Endothelial cell of hepatic sinusoid (primary cell): ENCODE data around the gene ANXA3.

ENCODE experiments used
- in situ Hi-C: cut with HindIII; loops from 2 replicates; pipeline ENCODE4 v1.10.0; 2017; ENCODE audit warnings: low sequenced_read_pairs

Gene ANXA3

GRCh38 chr4:78608684-78609083 lies 57.1 kb downstream of the ANXA3 start:
- in situ Hi-C loops = loop anchor here (25.0 kb wide), 1 partner anchor 254 kb away; no protein-coding TSS in a partner anchor

- in situ Hi-C loops = loop anchor here (25.0 kb wide), 1 partner anchor 253 kb away; no protein-coding TSS in a partner anchor
Measured at GRCh38 chr4:78609580-78609979, 58.0 kb downstream of the ANXA3 start.

GRCh38 chr4:78610546-78611214 lies 59.1 kb downstream of the ANXA3 start:
- in situ Hi-C loops = loop anchor here (25.0 kb wide), 1 partner anchor 252 kb away; no protein-coding TSS in a partner anchor

GRCh38 chr4:78611215-78611558 lies 59.6 kb downstream of the ANXA3 start:
- in situ Hi-C loops = loop anchor here (25.0 kb wide), 1 partner anchor 251 kb away; no protein-coding TSS in a partner anchor

- in situ Hi-C loops = loop anchor here (25.0 kb wide), 1 partner anchor 250 kb away; no protein-coding TSS in a partner anchor
Measured at GRCh38 chr4:78612398-78613178, 61.0 kb downstream of the ANXA3 start.

GRCh38 chr4:78613522-78614321 lies 62.2 kb downstream of the ANXA3 start:
- in situ Hi-C loops = loop anchor here (25.0 kb wide), 1 partner anchor 249 kb away; no protein-coding TSS in a partner anchor

- in situ Hi-C loops = loop anchor here (25.0 kb wide), 1 partner anchor 246 kb away; no protein-coding TSS in a partner anchor
Measured at GRCh38 chr4:78616046-78616498, 64.5 kb downstream of the ANXA3 start.

GRCh38 chr4:78618436-78618835 lies 66.9 kb downstream of the ANXA3 start:
- in situ Hi-C loops = loop anchor here (25.0 kb wide), 1 partner anchor 244 kb away; no protein-coding TSS in a partner anchor

GRCh38 chr4:78621395-78621794 lies 69.8 kb downstream of the ANXA3 start:
- in situ Hi-C loops = loop anchor here (25.0 kb wide), 1 partner anchor 241 kb away; no protein-coding TSS in a partner anchor

GRCh38 chr4:78622253-78622979 lies 70.8 kb downstream of the ANXA3 start:
- in situ Hi-C loops = loop anchor here (25.0 kb wide), 1 partner anchor 240 kb away; no protein-coding TSS in a partner anchor

GRCh38 chr4:78624048-78624447 lies 72.5 kb downstream of the ANXA3 start:
- in situ Hi-C loops = loop anchor here (25.0 kb wide), 1 partner anchor 238 kb away; no protein-coding TSS in a partner anchor

GRCh38 chr4:78625073-78625472 lies 73.5 kb downstream of the ANXA3 start:
- in situ Hi-C loops = no loop called here

- in situ Hi-C loops = no loop called here
Measured at GRCh38 chr4:78627046-78627965, 75.7 kb downstream of the ANXA3 start.

- in situ Hi-C loops = no loop called here
Measured at GRCh38 chr4:78627966-78628678, 76.6 kb downstream of the ANXA3 start.

GRCh38 chr4:78629991-78630541 lies 78.5 kb downstream of the ANXA3 start:
- in situ Hi-C loops = no loop called here

GRCh38 chr4:78630615-78631014 lies 79.0 kb downstream of the ANXA3 start:
- in situ Hi-C loops = no loop called here

- in situ Hi-C loops = no loop called here
Measured at GRCh38 chr4:78634011-78634664, 82.6 kb downstream of the ANXA3 start.
